OCI-LY3 (cell line): ENCODE data around the gene CLDN4.

Experiments
- CTCF ChIP-seq: fragments of 200-600, 300-600 bp; sonication (generic); IDR thresholded peaks from 2 replicates; pipeline ENCODE4 v1.5.1; 2014; ENCODE audit warnings: antibody characterized with exemption, low read length, low read depth
- EZH2phosphoT487 ChIP-seq: fragments of 200-600 bp; shearing (Covaris generic); IDR thresholded peaks from 2 replicates; pipeline ENCODE4 v1.6.1; 2018; ENCODE audit warnings: antibody characterized with exemption, mixed run types, low read depth

GRCh38 chr7:73858807-73859206, 28.0 kb downstream of the CLDN4 start:
- no peak for TF ChIP-seq CTCF
- no peak for TF ChIP-seq EZH2phosphoT487
